DMS 273 (cell line): ENCODE measurements around the gene KAT7.
"Not testable (repeated sequence)": the region's sequence is repeated elsewhere in the genome, so short reads cannot be mapped to it uniquely, and the experiment has no call there.

Experiments used
- DNase-seq: peaks from one replicate; lab custom pipeline; 2025; ENCODE audit not compliant: unreplicated experiment; lab: John Stamatoyannopoulos, UW

The KAT7 gene

DNA sequence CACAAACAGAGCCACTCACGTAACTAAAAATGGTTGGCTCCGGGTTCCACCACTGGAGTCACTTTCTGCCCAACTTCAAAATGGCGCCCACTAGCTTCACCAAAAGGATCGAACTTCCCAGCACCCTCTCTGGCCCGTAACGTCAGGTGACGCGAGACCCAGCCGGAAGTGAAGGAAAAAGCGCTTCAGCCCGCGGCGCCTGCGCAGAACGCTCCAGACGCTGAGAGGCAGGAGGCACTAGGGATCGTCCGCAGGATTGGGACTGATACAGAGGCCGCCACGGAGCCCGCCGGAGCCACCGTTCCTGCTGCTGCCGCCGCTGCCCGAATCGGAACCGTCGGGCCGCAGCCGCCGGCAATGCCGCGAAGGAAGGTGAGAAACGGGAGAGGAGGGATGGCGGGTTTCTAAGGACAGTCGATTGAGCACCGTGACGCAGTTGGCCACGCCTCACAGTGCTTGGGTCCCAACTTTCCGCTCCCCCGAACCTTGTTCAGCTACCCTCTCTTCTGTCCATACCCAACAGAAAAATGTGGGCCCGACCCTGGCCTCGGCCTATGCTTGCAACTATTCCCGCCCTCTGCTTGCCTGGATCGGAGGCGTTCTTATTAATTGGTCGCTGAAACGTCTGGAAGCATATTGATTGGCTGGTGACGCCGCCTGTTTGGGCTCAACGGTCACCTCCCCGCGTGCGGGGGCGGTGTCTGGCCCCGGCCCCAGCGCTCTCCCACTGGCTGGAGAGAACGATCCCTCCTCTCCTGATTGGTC lies at the start of gene KAT7:
KAT7 (plus strand) TSS at position 204 of the 765 bp plus-strand sequence; CDS start at position 358, 154 bp downstream.
- DNase-seq, result peak; percentile 99

DNA sequence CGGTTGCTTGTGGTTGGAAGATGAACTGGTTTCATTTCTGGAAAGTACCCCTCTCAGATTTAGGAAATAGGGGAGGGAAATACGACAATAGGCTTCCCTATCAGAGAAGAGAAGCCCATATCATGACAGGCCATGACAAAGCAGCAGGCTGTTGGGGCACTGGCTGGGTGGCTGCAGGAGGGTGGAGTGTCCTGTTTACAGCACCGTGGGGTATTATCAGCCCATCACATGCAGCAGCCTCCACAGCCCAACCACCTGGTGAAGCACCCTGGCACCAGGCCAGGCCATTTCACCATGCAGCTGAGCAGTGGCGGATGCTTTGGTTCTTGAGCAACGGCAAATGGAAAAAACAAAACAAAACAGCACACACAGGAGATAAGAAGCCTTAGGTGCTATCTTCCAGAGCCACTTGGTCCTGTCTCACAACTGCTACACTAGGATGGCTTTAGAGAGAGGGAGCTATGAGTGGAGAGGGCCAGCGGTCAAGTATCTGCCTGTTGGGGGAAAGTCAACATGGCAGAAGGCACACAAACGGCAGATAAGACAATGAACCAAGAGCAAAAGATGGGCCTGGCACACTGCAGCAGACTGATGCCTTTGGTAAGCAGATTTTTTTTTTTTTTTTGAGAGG lies 48.7 kb upstream of the KAT7 start:
- DNase-seq, result peak; percentile 68

DNA sequence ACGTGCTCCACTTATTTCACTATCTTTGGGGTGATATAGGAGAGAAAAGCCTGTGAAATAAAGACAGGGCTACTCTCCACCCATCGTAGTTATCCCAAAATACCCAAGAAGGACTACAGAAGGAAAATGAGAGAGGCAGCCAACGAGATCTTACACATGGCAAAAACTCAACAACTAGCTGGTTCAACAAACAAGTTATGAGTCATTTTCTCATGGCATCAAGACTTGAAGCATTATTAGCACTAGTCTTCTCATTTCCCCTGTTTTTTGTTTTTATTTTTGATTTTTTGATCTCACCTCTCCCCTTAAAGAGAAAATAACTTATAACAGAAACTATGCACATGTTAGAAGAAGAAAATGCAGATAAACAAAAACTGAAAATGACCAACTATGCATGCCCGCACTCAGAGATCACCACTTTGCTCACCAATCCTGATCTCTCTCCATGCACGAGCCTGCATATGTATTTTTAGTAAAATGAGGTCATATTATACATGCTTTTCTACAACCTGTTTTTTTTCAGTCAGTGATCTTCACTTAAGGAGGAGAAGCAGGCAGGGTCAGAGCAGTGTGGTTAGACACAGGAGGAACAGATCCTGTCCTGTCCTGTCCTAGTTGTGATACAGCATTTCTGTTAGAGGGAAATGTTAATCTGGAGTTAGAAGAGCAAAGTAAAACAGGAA lies 47.3 kb upstream of the KAT7 start:
- DNase-seq, result no peak

DNA sequence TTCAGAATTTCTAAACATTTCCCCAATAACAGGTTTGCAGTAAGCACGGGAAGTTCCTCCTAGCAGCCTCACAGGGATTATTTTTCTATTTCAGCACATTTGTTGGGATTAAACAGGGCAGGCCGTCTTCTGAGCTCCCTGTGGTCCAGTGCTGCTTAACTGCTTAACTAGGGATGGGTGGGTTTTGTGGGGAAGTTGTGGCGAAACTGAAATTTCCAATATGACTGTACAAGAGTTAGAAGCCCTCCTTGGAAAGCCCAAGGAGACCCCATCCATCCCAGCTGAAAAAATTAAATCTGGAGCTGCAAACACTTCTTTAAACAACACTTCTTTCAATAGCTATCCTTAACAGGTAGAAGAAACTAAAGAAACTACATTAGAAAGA lies 46.8 kb upstream of the KAT7 start:
- DNase-seq, result no peak

DNA sequence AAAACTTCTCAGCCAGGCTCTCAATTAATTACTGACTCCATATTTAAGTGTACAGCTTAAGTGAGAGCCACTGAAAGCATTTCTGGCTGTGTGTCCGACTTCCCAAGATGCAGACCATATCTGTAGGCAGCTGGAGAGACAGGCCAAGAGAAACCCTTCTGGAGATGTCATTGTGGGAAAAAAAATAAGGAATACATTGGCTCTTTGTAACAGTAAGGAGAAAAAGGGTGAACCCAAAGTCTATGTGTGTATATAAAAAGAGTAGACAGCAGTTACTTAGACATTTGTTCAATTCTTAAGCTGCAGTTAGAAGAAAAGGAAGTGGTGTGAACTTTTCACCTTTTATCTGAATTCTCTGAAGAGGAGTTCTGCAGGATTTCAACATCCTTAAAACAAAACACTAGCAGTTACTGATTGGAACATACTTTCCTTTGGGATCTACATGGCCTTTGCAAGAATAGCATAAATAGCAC lies 46.3 kb upstream of the KAT7 start:
- no peak for DNase-seq

DNA sequence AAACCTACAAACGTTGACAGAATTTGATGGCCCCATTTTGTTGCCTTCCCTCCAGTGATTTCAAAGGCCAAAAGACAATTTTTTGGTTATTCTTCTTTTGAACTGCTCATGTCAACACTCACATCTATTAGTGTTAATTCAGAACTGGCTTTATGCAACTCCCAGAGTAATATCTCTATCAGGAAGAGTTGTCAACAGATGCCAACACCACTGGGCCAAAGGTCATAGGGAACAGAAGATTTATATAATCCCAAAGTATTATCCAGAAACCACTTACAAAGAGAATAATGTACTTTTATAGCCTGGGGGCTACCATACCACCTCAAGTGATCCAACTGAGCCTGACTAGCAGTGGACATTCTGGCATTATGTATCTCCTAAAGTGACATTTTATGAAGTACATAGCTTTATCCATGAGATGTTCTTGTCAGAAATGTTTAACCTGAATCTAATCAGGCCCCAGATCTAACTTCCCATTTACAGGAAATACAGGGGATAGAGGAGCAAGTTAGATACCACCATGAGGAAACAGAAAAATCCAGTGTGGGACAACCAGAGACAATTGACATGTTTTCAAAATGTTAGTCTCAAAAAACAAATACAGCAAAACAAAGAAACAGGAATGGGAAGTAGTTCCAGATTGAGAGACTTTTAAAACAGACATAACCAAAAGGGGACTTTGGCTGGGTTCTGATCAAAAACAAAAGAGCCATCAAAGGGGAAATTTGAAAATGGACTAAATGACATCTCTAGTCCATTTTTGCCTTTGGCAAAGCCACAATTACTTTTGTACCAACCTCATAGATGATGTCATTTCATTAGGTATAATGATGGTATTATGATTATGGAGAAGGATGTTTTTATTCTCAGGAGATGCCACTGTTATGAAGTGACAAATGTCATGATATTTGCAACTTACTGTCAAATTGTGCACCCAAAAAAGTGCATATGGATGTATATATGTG lies 43.0 kb upstream of the KAT7 start:
- no peak for DNase-seq

DNA sequence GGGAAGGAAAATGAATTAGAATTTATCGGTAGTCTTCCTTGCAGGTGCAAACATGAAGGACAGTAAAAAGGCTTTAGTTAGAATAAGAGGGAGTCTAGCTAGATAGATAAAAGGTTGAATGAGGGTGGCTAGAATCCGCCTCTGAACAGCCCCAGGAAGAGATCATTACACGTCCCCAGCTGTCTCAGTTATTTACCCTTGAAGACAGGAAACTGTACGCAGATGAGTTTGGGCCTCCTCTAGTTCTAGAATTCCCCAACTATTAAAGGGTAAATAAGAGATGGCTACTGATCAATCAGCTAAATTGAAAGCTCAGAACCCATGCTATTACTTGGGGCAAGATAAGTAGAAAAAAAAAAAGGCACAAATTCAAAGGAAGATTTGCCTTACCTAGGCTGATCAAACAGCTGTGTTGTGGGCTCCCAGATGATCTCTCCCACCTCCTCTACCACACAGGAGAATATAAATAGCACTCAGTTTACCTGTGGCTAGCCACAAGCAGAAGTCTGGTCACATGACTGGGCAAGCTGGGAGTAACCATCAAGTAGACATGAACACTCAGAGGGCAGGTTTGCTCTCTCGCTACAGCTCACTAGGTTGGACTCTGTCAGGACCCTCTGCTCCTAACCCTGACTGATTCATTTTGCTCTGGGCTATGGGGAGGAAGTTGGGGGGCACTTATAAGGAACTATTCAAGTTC lies 41.5 kb upstream of the KAT7 start:
- DNase-seq, result no peak

DNA sequence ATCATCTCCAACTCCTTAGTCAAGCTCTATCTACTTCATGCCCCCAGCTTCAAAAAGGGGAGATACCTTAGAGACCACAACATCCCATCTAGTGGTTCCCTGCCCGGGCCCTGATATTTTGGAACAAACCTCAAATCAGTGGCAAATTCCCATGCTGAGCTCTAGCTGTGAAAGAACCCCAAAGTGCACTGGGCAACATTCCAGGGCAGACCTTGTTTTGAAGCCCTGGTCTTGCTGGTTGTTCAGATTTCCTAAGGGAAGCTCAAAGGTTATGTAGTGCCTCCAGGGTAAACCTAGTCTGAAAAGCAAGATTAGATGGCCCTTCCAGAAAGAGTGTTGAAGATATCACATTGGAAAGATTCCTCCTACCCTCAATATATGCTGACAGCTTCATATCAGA lies 40.8 kb upstream of the KAT7 start:
- DNase-seq, result no peak

DNA sequence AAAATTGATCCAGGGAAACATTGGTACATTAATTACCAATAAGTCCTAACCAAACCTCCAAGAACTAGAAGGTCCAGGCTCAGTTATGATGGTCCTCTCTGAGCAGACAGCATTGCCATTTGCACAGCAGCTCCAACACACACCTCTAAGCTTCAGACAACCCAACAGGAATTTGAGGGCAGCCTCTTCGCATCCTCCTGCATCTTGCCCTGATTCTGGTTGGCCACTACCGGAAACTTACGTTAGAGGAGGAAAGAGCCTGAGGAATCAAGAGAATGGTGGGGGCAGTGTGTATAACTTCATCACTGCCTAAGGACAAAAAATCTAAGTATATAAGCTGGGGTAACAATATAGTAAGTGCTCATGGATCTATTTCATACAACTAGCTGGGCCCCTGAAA lies 40.3 kb upstream of the KAT7 start:
- no peak for DNase-seq

DNA sequence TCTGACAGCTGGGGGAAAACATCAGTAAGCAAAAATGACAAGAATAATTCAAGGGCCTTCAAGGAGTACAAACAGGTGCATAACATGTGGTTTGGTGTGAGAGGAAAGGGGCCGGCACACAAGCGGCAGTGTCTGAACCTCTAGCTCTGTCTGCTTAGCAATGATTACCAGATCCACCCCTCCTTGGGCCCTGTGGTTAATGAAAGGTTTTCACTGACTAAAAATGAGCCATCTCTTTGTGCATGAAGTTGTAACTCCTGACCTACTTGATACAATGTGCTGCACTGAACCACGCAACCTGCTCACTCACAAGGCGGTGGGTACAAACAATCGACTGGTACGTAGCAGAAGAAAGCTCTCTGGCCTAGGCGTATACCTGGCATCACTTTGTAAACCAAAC lies 39.7 kb upstream of the KAT7 start:
- DNase-seq, result no peak

DNA sequence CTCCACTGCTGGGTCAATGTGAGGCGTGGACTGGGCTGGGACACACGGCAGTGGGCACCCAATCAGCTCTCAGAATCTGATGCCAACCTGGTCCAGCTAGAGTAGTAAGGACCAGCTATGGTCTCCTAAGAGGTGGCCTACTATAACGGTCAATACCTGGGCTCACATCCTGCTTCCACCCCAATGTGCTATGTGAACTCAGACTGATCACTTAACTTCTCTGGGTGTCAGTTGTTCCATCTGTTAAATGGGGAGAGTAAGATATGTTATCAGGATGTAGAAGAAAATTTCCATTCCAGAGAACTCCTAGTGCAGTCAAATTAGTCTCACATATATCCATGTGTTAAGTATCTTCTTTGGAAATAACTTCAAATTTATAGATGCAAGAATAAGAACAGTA lies 38.8 kb upstream of the KAT7 start:
- no peak for DNase-seq

DNA sequence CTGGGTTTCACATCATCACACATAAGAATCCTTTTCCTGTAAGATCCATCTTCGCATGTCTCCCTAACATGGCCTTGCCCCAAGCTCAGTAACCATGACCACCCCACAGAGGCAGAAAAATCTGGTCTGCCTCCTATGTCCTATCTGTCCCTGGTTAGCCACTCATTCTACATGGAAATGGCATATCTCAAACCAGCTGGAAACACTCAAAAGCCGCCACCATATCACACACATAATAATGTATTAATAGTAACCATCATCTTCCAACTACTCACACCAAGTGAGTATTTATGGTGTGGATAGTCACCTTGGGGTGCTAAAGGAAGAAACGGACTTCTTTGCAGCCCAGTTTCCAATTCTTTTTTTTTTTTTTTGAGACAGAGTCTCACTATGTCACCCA lies 36.0 kb upstream of the KAT7 start:
- DNase-seq, result no peak

DNA sequence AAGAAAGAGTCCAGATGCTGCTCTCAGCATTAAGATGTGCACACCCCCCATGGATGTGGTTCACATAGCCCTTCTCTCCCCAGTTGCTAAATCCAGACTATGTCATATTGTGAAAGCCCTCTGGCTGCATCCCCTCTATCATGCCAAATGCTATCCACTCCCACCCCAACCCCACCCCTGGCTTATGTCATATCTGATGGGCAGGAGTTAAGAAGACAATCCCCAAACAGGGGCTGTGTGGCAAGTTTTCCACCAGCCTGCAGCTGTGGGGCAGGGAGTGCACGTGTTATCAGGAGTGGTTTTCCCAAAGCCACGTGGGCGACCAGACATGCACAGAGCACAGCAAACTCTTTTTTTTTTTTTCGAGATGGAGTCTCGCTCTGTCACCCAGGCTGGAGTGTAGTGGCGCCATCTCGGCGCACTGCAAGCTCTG lies 34.5 kb upstream of the KAT7 start:
- DNase-seq, result no peak

DNA sequence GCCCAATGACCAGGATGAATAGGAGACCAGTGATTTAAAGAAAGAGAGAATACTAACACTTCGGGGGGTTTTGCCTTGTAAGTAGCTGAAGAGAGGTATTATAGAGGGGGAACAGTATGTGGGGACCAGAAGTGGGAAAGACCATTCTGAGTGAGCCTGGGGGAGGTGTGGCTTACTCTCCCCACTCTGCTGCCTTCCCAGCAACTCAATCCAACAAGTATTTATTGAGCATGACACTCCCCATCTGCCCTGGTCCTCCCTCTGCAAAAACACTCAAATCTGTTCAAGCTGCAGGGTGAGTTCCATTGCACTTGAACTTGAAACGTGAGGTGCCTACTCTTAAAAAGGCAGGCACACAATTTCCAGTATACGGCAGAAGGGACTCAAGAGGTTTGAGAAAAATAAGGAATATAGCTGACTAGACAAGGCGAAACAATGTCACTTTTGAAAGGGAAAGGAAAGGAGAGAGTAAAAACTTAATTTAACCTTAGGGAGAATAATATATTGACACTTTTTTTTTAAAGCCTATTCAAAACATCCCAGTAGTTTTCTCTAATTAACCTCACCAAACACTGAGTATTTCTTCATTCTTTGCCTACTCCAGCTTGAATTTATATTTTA lies 32.7 kb upstream of the KAT7 start:
- peak; percentile 73 for DNase-seq

DNA sequence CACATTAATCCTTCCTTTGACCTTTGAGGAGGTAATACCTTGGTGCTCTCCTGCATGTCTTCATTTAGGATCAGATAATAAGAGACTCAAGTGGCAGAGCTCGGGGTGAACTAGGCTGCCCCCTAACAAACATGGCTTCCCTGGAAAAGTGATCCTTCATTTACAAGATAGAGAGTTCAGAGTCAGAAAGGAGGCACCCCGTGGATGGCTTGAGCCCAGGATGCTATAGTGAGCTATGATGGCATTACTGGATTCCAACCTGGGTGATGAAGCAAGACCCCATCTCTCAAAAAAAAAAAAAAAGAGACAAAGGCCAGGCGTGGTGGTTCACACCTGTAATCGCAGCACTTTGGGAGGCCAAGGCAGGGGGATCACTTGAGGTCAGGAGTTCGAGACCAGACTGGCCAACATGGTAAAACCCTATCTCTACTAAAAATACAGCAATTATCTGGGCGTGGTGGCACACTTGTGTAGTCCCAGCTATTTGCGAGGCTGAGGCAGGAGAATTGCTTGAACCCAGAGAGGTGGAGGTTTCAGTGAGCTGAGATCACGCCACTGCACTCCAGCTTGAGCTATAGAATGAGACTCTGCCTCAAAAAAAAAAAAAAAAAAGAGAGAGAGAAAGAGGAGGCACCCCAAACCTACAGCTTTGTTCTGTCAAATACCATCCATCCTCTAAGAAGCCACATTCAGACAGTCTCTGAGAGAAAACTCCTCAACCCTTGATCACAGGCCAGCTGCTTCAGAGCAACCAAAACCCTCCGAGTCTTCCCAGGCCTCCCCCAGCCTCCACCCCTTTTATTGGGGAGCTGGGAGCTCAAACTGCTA lies 31.9 kb upstream of the KAT7 start:
- no peak for DNase-seq

DNA sequence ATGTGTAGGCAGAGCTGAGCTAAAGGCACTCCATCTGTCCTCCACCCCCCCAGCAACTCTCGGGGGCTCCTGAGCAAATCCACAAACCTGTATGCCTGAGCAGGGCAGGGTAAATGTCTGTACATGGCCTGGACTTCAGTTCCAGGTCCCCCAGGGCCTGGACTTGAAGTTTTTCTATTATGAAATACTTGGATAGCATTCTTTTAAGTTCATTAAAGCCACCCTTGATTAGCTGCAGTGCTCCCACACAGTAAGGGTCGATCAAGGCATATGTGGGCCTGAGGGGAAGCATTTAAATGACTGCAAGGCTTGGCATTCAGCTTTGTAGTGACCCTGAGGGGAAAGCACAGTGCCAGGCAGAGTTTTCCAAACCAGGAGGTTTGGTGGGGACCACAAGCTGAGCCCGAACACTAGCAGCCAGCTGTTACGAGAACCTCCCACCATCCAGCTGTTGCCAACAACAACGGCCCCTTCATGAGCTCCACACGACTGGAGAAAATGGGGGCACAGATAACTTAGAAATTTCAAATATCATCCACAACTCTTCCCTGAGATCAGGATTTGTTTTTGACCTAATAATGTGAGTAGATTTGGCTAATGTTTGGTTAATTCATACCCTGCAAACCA lies 31.2 kb upstream of the KAT7 start:
- no peak for DNase-seq

DNA sequence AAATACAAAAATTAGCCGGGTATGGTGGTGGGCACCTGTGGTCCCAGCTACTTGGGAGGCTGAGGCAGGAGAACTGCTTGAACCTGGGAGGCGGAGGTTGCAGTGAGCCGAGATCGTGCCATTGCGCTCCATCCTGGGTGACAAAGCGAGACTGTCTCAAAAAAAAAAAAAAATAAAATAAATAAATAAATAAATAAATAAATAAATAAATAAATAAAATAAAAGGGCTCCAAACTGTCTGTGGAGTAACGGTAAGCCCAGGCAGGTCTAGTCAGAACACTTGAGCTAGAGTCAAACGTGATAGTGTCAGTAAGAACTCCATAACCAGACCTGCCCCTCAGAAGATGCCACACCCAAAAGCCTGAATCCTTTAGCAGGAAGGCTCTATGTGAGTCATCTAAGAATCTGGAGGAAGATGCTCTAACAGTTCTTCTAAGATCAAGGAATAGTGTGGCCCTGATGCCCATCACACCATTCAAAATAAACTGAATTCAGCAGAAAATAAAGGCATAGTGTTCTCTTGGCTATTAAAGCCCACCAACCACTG lies 29.9 kb upstream of the KAT7 start:
- not testable (repeated sequence) for DNase-seq

DNA sequence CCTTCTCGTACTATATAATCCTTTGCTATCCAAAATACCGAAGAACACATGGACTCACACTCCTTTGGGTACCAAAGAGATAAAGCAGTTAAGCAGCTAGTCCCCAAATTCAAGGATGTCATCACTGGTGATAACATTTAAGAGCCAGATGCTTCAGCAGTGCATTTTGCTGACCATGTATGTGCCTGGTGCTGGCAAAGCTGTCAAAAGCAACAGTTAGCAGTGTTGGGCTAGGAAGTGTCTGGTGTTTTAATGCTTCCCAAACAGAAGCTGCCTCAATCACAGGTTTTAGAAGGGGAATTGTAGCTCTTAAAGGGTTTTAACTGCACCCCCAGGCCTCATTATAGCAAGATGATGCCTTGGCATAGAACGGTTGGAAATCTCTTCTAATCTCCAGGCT lies 29.3 kb upstream of the KAT7 start:
- no peak for DNase-seq
